Measurements from ENCODE around the gene SENP2.

DNA sequence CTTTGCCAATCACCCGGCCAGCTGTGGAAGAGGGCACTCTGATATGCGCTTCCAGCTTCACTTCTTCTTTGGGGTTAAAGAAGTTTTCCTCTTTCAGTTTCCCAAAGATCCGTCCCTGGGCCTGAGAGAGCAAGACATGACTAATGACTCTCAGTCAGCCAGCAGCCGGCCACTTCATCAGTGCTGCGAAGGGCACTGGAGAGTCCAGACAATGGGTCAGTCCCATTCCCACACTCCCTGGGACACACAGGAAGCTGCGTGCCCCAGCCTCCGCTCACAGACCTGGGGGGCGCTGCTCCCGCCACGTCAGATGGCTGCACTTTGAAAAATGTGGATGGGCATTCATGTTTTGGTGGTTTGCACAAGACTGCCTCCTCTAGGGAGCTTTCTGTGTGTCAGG is 63.3 kb downstream of the SENP2 start:
- TF ChIP-seq ELF4 (IDR thresholded peaks at IDR 0.05) = no peak
- no peak for TF ChIP-seq SUZ12 (IDR thresholded peaks at IDR 0.05)
- TF ChIP-seq FOXA1 (IDR thresholded peaks at IDR 0.05) = no peak
- no peak for TF ChIP-seq FOXM1 (IDR thresholded peaks at IDR 0.05; ENCODE audit: borderline replicate concordance)
- no peak for TF ChIP-seq ZNF384 (IDR thresholded peaks at IDR 0.05)
- TF ChIP-seq FOXK2 (IDR thresholded peaks at IDR 0.05) = no peak
- TF ChIP-seq CTBP1 (IDR thresholded peaks at IDR 0.05; ENCODE audit: borderline replicate concordance) = no peak
- TF ChIP-seq BHLHE40 (IDR thresholded peaks at IDR 0.05; ENCODE audit: borderline replicate concordance) = no peak
- no peak for TF ChIP-seq SP1 (IDR thresholded peaks at IDR 0.05)
- TF ChIP-seq, protein P1, sequence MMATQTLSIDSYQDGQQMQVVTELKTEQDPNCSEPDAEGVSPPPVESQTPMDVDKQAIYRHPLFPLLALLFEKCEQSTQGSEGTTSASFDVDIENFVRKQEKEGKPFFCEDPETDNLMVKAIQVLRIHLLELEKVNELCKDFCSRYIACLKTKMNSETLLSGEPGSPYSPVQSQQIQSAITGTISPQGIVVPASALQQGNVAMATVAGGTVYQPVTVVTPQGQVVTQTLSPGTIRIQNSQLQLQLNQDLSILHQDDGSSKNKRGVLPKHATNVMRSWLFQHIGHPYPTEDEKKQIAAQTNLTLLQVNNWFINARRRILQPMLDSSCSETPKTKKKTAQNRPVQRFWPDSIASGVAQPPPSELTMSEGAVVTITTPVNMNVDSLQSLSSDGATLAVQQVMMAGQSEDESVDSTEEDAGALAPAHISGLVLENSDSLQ (IDR thresholded peaks at IDR 0.05) = no peak
- TF ChIP-seq L3MBTL2 (conservative IDR thresholded peaks at IDR 0.05) = no peak
- no peak for TF ChIP-seq ARNT (IDR thresholded peaks at IDR 0.05)
